Measurements from ENCODE around the gene GGA3. TPM values are rescaled to one million over a fixed set of nuclear protein-coding genes. Genes with fewer than 3 reads are reported as not detected.
"Not testable (repeated sequence)": the region's sequence is repeated elsewhere in the genome, so short reads cannot be mapped to it uniquely, and the experiment has no call there.

The GGA3 gene
- 93.4 and 94.3 TPM in 2 replicates for total RNA-seq

- Mint-ChIP-seq H3K36me3 (ENCODE audit: low read depth) (peaks cover 28% of the 10 kb centered on the region), H3K9me3 (no peaks in the 10 kb centered on the region), H3K4me1 (ENCODE audit: low read depth) (peaks cover 49% of the 10 kb centered on the region), H3K27ac (peak within 1 kb of the TSS; percentile 97), H3K4me3 (peak within 1 kb of the TSS; percentile 96), H3K27me3 (ENCODE audit: insufficient read depth) (no peaks in the 10 kb centered on the region)
- peak; percentile 94 for DNase-seq (ENCODE audit: low spot score)
- intact Hi-C loops (cut with micrococcal nuclease): loop anchor here (1.0 to 10.0 kb wide), 15 partner anchors 9 to 413 kb away; partner anchors contain the start of genes ATP5PD, FDXR, GRB2 and JPT1
Measured at GRCh38 chr17:75261336-75262111, at the start of gene GGA3, which contains the start of gene MRPS7. GGA3 (minus strand) TSS chr17:75261606; CDS start chr17:75261587, 19 bp downstream. MRPS7 (plus strand) TSS chr17:75261879; CDS start chr17:75261901, 22 bp downstream.

- peaks cover 2% of the 10 kb centered on the region for H3K36me3 Mint-ChIP-seq (ENCODE audit: low read depth)
- no peak for DNase-seq (ENCODE audit: low spot score)
- H3K27ac Mint-ChIP-seq: peak overlapping the region; percentile 28
- intact Hi-C loops (cut with micrococcal nuclease): no loop called here
- peaks cover 14% of the 10 kb centered on the region for H3K4me1 Mint-ChIP-seq (ENCODE audit: low read depth)
- no peak overlapping the region for H3K4me3 Mint-ChIP-seq
- no peaks in the 10 kb centered on the region for H3K9me3 Mint-ChIP-seq
- H3K27me3 Mint-ChIP-seq (ENCODE audit: insufficient read depth): no peaks in the 10 kb centered on the region
Measured at GRCh38 chr17:75308732-75309629, 47.6 kb upstream of the GGA3 start.

GRCh38 chr17:75307957-75308731 is 46.7 kb upstream of the GGA3 start:
- Mint-ChIP-seq H3K27ac (no peak overlapping the region), H3K9me3 (no peaks in the 10 kb centered on the region), H3K27me3 (ENCODE audit: insufficient read depth) (no peaks in the 10 kb centered on the region), H3K4me1 (ENCODE audit: low read depth) (peaks cover 8% of the 10 kb centered on the region), H3K4me3 (no peak overlapping the region), H3K36me3 (ENCODE audit: low read depth) (peaks cover 2% of the 10 kb centered on the region)
- no peak for DNase-seq (ENCODE audit: low spot score)
- intact Hi-C loops (cut with micrococcal nuclease): no loop called here

GRCh38 chr17:75301502-75302206 is 40.2 kb upstream of the GGA3 start:
- H3K4me1 Mint-ChIP-seq (ENCODE audit: low read depth): peaks cover 12% of the 10 kb centered on the region
- no peaks in the 10 kb centered on the region for H3K27me3 Mint-ChIP-seq (ENCODE audit: insufficient read depth)
- H3K4me3 Mint-ChIP-seq: no peak overlapping the region
- H3K27ac Mint-ChIP-seq: no peak overlapping the region
- no peak for DNase-seq (ENCODE audit: low spot score)
- intact Hi-C loops (cut with micrococcal nuclease): no loop called here
- H3K36me3 Mint-ChIP-seq (ENCODE audit: low read depth): peaks cover 3% of the 10 kb centered on the region
- H3K9me3 Mint-ChIP-seq: no peaks in the 10 kb centered on the region

GRCh38 chr17:75301049-75301448 is 39.6 kb upstream of the GGA3 start:
- peaks cover 12% of the 10 kb centered on the region for H3K4me1 Mint-ChIP-seq (ENCODE audit: low read depth)
- DNase-seq (ENCODE audit: low spot score): no peak
- peaks cover 3% of the 10 kb centered on the region for H3K36me3 Mint-ChIP-seq (ENCODE audit: low read depth)
- no peak overlapping the region for H3K27ac Mint-ChIP-seq
- H3K27me3 Mint-ChIP-seq (ENCODE audit: insufficient read depth): no peaks in the 10 kb centered on the region
- H3K9me3 Mint-ChIP-seq: no peaks in the 10 kb centered on the region
- H3K4me3 Mint-ChIP-seq: no peak overlapping the region
- intact Hi-C loops (cut with micrococcal nuclease): no loop called here

- H3K27me3 Mint-ChIP-seq (ENCODE audit: insufficient read depth): no peaks in the 10 kb centered on the region
- no peak overlapping the region for H3K27ac Mint-ChIP-seq
- intact Hi-C loops (cut with micrococcal nuclease): no loop called here
- peaks cover under 1% of the 10 kb centered on the region for H3K9me3 Mint-ChIP-seq
- peaks cover 20% of the 10 kb centered on the region for H3K4me1 Mint-ChIP-seq (ENCODE audit: low read depth)
- DNase-seq (ENCODE audit: low spot score): no peak
- H3K4me3 Mint-ChIP-seq: no peak overlapping the region
- peaks cover 5% of the 10 kb centered on the region for H3K36me3 Mint-ChIP-seq (ENCODE audit: low read depth)
Measured at GRCh38 chr17:75300280-75300679, 38.9 kb upstream of the GGA3 start.

GRCh38 chr17:75295201-75296158 is 34.1 kb upstream of the GGA3 start:
- peaks cover 4% of the 10 kb centered on the region for H3K9me3 Mint-ChIP-seq
- intact Hi-C loops (cut with micrococcal nuclease): loop anchor here (1.0 to 2.0 kb wide), 3 partner anchors 28 to 107 kb away; no protein-coding TSS in a partner anchor
- H3K27ac Mint-ChIP-seq: peak overlapping the region; percentile 96
- peaks cover 8% of the 10 kb centered on the region for H3K36me3 Mint-ChIP-seq (ENCODE audit: low read depth)
- H3K4me1 Mint-ChIP-seq (ENCODE audit: low read depth): peaks cover 24% of the 10 kb centered on the region
- DNase-seq (ENCODE audit: low spot score): peak; percentile 49
- peak overlapping the region; percentile 49 for H3K4me3 Mint-ChIP-seq
- no peaks in the 10 kb centered on the region for H3K27me3 Mint-ChIP-seq (ENCODE audit: insufficient read depth)

GRCh38 chr17:75292810-75293448 is 31.5 kb upstream of the GGA3 start:
- Mint-ChIP-seq H3K4me1 (ENCODE audit: low read depth) (peaks cover 35% of the 10 kb centered on the region), H3K36me3 (ENCODE audit: low read depth) (peaks cover 15% of the 10 kb centered on the region)
- intact Hi-C loops (cut with micrococcal nuclease); H3K4me3 Mint-ChIP-seq; H3K27me3 Mint-ChIP-seq (ENCODE audit: insufficient read depth); H3K9me3 Mint-ChIP-seq; DNase-seq (ENCODE audit: low spot score); H3K27ac Mint-ChIP-seq: not testable (repeated sequence)

- Mint-ChIP-seq H3K9me3 (no peaks in the 10 kb centered on the region), H3K27me3 (ENCODE audit: insufficient read depth) (no peaks in the 10 kb centered on the region), H3K4me1 (ENCODE audit: low read depth) (peaks cover 21% of the 10 kb centered on the region), H3K4me3 (peak overlapping the region; percentile 97), H3K36me3 (ENCODE audit: low read depth) (peaks cover 27% of the 10 kb centered on the region), H3K27ac (peak overlapping the region; percentile 100)
- DNase-seq (ENCODE audit: low spot score): no peak
- intact Hi-C loops (cut with micrococcal nuclease): loop anchor here (1.0 to 2.0 kb wide), 15 partner anchors 7 to 494 kb away; partner anchors contain the start of genes CDR2L, GGA3, GRB2 and JPT1
Measured at GRCh38 chr17:75289832-75290337, 28.5 kb upstream of the GGA3 start.

- Mint-ChIP-seq H3K4me1 (ENCODE audit: low read depth) (peaks cover 19% of the 10 kb centered on the region), H3K27me3 (ENCODE audit: insufficient read depth) (no peaks in the 10 kb centered on the region), H3K4me3 (peak within 1 kb of the TSS; percentile 97), H3K27ac (peak within 1 kb of the TSS; percentile 100), H3K36me3 (ENCODE audit: low read depth) (peaks cover 28% of the 10 kb centered on the region), H3K9me3 (no peaks in the 10 kb centered on the region)
- peak; percentile 97 for DNase-seq (ENCODE audit: low spot score)
- intact Hi-C loops (cut with micrococcal nuclease): loop anchor here (1.0 to 2.0 kb wide), 14 partner anchors 8 to 495 kb away; partner anchors contain the start of genes CDR2L, GGA3, GRB2 and JPT1
Measured at GRCh38 chr17:75289115-75289831, 27.9 kb upstream of the GGA3 start, which contains the start of gene SLC25A19. SLC25A19 (minus strand) TSS chr17:75289433; CDS start chr17:75286764, 2,669 bp downstream.

Measured in activated T-helper 1 cell treated with anti-CD3 and anti-CD28 coated beads, Interleukin-12 subunit alpha, Interleukin-12 subunit beta, Interleukin-2, Interleukin-4 antibody, amounts not matched to agents 30 ng/mL and 10 ng/mL and 1 ng/mL, durations not matched to agents 14 hours and 24 hours and 36 hours (primary cell).